Subcutaneous adipose tissue (tissue), 4 donors: Measurements from ENCODE around the gene PPP2R2B. TPM values are rescaled to one million over a fixed set of nuclear protein-coding genes. Genes with fewer than 3 reads are reported as not detected.

ENCODE experiments used
- CTCF ChIP-seq: fragments of 450-650 bp; IDR thresholded peaks from one replicate; pipeline ENCODE4 v1.5.1; 2016; ENCODE audit warnings: low read depth, mild to moderate bottlenecking, control low read depth, antibody characterized with exemption, moderate library complexity
- small RNA-seq: library from RNA; depleted of rRNA; stranded (forward); fragments of <200 nt; gene quantifications from one replicate; pipeline ENCODE3, GENCODE V24; 2016
- total RNA-seq, 4 donors: library from RNA; depleted of rRNA; stranded (reverse); fragments of >200 nt; gene quantifications; one replicate each; pipeline ENCODE4 v1.1.0, GENCODE V29; 2016

PPP2R2B gene
- total RNA-seq, 4 donors from 2014 or later, result 0.34 to 0.66 TPM; not detected in 2

GRCh38 chr5:146533882-146534281, 344.7 kb downstream of the PPP2R2B start:
- no peak for TF ChIP-seq CTCF

GRCh38 chr5:146533260-146533857, 345.2 kb downstream of the PPP2R2B start:
- TF ChIP-seq CTCF, result no peak

Small RNA genes within 50 kb of the gene (small RNA-seq; reads per million reads assigned to genes)
- not detected for gene RN7SL791P
